IMR-90 (cell line): ENCODE measurements around the gene KRT222. TPM values are rescaled to one million over a fixed set of nuclear protein-coding genes. Genes with fewer than 3 reads are reported as not detected.

Experiments used
- ATAC-seq: fragments of 200-7000 bp; cut with Tn5 transposase; 2 replicates; pipeline ENCODE4 v1.9.1; 2020; ENCODE audit warnings: low read depth, mild to moderate bottlenecking, moderate library complexity
- BruUV-seq: library from RNA; stranded (reverse); fragments of 400-500 nt; replicated peaks from 2 replicates; lab custom pipeline; 2021; lab: Mats Ljungman, UMichigan
- CTCF ChIA-PET: fragments of 300-600 bp; formaldehyde crosslinking; extraction: SDS; loops from one replicate; lab custom pipeline; 2021; ENCODE audit warnings: antibody characterized with exemption; lab: Yijun Ruan, JAX
- POLR2A ChIA-PET: fragments of 300-600 bp; sonication (Branson Sonifier 250); formaldehyde crosslinking; loops from one replicate; lab custom pipeline; 2022; ENCODE audit warnings: antibody characterized with exemption; ENCODE audit not compliant: unreplicated experiment; lab: Charles Lee
- DNase-seq: peaks from one replicate; pipeline ENCODE4 v3.0.0; 2013
- H2AFZ ChIP-seq: replicated peaks from 2 replicates; pipeline ENCODE3; 2013; ENCODE audit warnings: low read length, mild to moderate bottlenecking; ENCODE audit not compliant: poor library complexity
- H2AK5ac ChIP-seq: 2 replicates; pipeline ENCODE4 v1.6.1; 2013; ENCODE audit warnings: low read depth, low read length, inconsistent platforms
- H2AK9ac ChIP-seq: replicated peaks from 2 replicates; pipeline ENCODE3; 2013; ENCODE audit warnings: mild to moderate bottlenecking, low read depth, low read length, moderate library complexity; ENCODE audit not compliant: poor library complexity
- H2BK120ac ChIP-seq: 2 replicates; pipeline ENCODE4 v1.6.1; 2013; ENCODE audit warnings: low read depth, low read length, inconsistent platforms
- H2BK15ac ChIP-seq: 3 replicates; pipeline ENCODE4 v1.6.1; 2013; ENCODE audit warnings: low read depth, low read length, inconsistent platforms
- H2BK20ac ChIP-seq: 2 replicates; pipeline ENCODE4 v1.6.1; 2013; ENCODE audit warnings: low read depth, mild to moderate bottlenecking, inconsistent platforms, low read length, moderate library complexity
- H2BK5ac ChIP-seq: 2 replicates; pipeline ENCODE4 v1.6.1; 2013; ENCODE audit warnings: mild to moderate bottlenecking, low read depth, low read length, inconsistent platforms; ENCODE audit not compliant: poor library complexity, severe bottlenecking
- H3K14ac ChIP-seq: replicated peaks from 2 replicates; pipeline ENCODE4 v1.6.1; 2013; ENCODE audit warnings: low read depth, low read length, inconsistent platforms
- H3K18ac ChIP-seq: 2 replicates; pipeline ENCODE4 v1.6.1; 2013; ENCODE audit warnings: low read depth, low read length, control low read depth
- H3K23ac ChIP-seq: 2 replicates; pipeline ENCODE4 v1.6.1; 2013; ENCODE audit warnings: low read depth, low read length, inconsistent platforms
- H3K27ac ChIP-seq: 2 replicates; pipeline ENCODE4 v1.5.1; 2013; ENCODE audit warnings: mild to moderate bottlenecking, control low read depth, low read length; ENCODE audit not compliant: insufficient read depth
- H3K27me3 ChIP-seq: 2 replicates; pipeline ENCODE4 v1.6.1; 2013; ENCODE audit warnings: low read length; ENCODE audit not compliant: control insufficient read depth, insufficient read depth
- H3K36me3 ChIP-seq: 2 replicates; pipeline ENCODE4 v1.6.1; 2013; ENCODE audit warnings: low read length, mixed read lengths; ENCODE audit not compliant: control insufficient read depth, insufficient read depth
- H3K4ac ChIP-seq: 2 replicates; pipeline ENCODE4 v1.6.1; 2013; ENCODE audit warnings: low read depth, low read length, inconsistent platforms
- H3K4me1 ChIP-seq: 2 replicates; pipeline ENCODE4 v1.6.1; 2013; ENCODE audit warnings: low read length, mixed read lengths; ENCODE audit not compliant: control insufficient read depth, insufficient read depth
- H3K4me2 ChIP-seq: 2 replicates; pipeline ENCODE4 v1.6.1; 2013; ENCODE audit warnings: low read depth, mild to moderate bottlenecking, control low read depth, low read length, moderate library complexity
- H3K4me3 ChIP-seq: 2 replicates; pipeline ENCODE4 v1.5.1; 2013; ENCODE audit warnings: low read depth, mild to moderate bottlenecking, control low read depth, low read length, moderate library complexity; ENCODE audit not compliant: insufficient read depth
- H3K56ac ChIP-seq: 2 replicates; pipeline ENCODE4 v1.6.1; 2013; ENCODE audit warnings: low read length, inconsistent platforms; ENCODE audit not compliant: insufficient read depth; ENCODE audit errors: extremely low read depth
- H3K79me1 ChIP-seq, 2 experiments: 2 replicates each; pipeline ENCODE4 v1.6.1; 2013; ENCODE audit warnings: low read length in 2 of 2, inconsistent platforms in 1 of 2, low read depth in 1 of 2
- H3K9ac ChIP-seq: 2 replicates; pipeline ENCODE4 v1.6.1; 2013; ENCODE audit warnings: low read depth, low read length, control low read depth
- H3K9me1 ChIP-seq: 2 replicates; pipeline ENCODE4 v1.6.1; 2013; ENCODE audit warnings: low read length, inconsistent platforms; ENCODE audit not compliant: insufficient read depth
- H3K9me3 ChIP-seq: 2 replicates; pipeline ENCODE4 v1.6.1; 2013; ENCODE audit warnings: low read length; ENCODE audit not compliant: control insufficient read depth, insufficient read depth
- H4K20me1 ChIP-seq: 2 replicates; pipeline ENCODE4 v1.6.1; 2013; ENCODE audit warnings: low read length, inconsistent platforms; ENCODE audit not compliant: insufficient read depth
- H4K5ac ChIP-seq: 2 replicates; pipeline ENCODE4 v1.6.1; 2013; ENCODE audit warnings: mild to moderate bottlenecking, low read depth, low read length, control low read depth
- H4K8ac ChIP-seq, 2 experiments: 2 replicates each; pipeline ENCODE4 v1.6.1; 2013; ENCODE audit warnings: low read depth in 2 of 2, low read length in 2 of 2, control low read depth in 1 of 2, inconsistent platforms in 1 of 2
- H4K91ac ChIP-seq: 2 replicates; pipeline ENCODE4 v1.6.1; 2013; ENCODE audit warnings: low read depth, low read length, inconsistent platforms; ENCODE audit not compliant: insufficient read depth
- MXI1 ChIP-seq: IDR thresholded peaks from 2 replicates; pipeline ENCODE4 v1.6.1; 2012; ENCODE audit warnings: low read depth, mild to moderate bottlenecking, low read length, moderate library complexity, borderline replicate concordance
- NFE2L2 ChIP-seq: fragments of 150-350 bp; IDR thresholded peaks from 2 replicates; pipeline ENCODE4 v1.6.1; 2016; ENCODE audit warnings: low read depth, mild to moderate bottlenecking, low read length
- WGBS, 2 experiments: methylation state at CpG; one replicate each; pipeline versions ENCODE4 v1.1.5 to v1.1.7; 2013; ENCODE audit warnings: missing lambda C conversion rate in 2 of 2; ENCODE audit not compliant: insufficient read length in 1 of 2; ENCODE audit errors: extremely low coverage in 2 of 2; 5-methylcytosine and 5-hydroxymethylcytosine counted together
- dilution Hi-C: fragments of 300-500 bp; cut with HindIII; formaldehyde crosslinking; loops from one replicate; pipeline ENCODE4 v1.14.3; 2018; ENCODE audit warnings: low sequenced_read_pairs; ENCODE audit not compliant: unreplicated experiment
- in situ Hi-C: fragments of 300-500 bp; cut with MboI; formaldehyde crosslinking; loops from 3 replicates; pipeline ENCODE4 v1.14.3; 2019; ENCODE audit warnings: low sequenced_read_pairs, inconsistent platforms, mixed read lengths
- intact Hi-C: fragments of 100-400 bp; cut with micrococcal nuclease; formaldehyde crosslinking; loops from 2 replicates; pipeline ENCODE4 v1.10.0; 2022
- polyA plus RNA-seq, 3 experiments: library from polyadenylated mRNA; depleted of rRNA; stranded (reverse); fragments of >200 nt; gene quantifications; 2 replicates each; pipeline ENCODE4 v1.2.3, GENCODE V29; 2012; ENCODE audit warnings: low replicate concordance in 1 of 3
- total RNA-seq: library from RNA; depleted of rRNA; stranded (reverse); fragments of >200 nt; gene quantifications from 2 replicates; pipeline ENCODE4 v1.2.3, GENCODE V29; 2012

The KRT222 gene
- total and polyA plus RNA-seq, 2 of the 4 experiments (the other 2 are of a cell fraction), result not detected

DNA sequence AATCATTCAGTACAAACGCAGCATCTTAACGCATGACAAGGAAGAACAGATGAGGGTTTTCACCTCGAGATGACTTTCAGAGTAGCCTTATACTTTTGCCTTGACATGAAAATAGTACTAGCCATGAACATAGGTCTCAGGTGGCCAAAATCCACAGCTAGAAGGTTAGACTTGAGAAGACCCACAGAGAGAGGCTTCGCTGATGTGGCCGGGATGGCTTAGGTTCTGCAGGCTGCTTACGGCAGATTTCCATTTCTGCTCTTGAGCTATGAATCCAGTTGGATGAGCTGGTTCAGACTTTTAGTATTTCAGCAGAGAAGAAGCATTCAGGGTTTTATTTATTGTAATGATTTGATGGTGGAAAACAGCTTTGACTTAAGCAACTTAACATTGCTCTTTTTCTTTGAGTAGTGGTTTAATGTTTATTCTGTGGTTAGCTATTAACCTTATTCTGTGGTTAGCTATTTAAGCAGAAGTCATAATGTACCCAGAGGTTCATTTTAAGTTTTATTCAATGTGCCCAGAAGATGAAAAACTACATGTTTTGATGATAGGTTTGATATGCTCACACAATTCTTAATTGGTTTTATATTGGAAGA lies 31.0 kb upstream of the KRT222 start:
- H2BK120ac ChIP-seq, result no peak overlapping the region
- no peaks in the 10 kb centered on the region for H4K20me1 ChIP-seq
- no peak overlapping the region for H4K91ac ChIP-seq
- no peak for ATAC-seq
- H3K79me1 ChIP-seq, result no peaks in the 10 kb centered on the region
- H3K9ac ChIP-seq, result no peak overlapping the region
- ChIA-PET POLR2A (no interaction called here), CTCF (no interaction called here)
- no peak overlapping the region for H3K56ac ChIP-seq
- no peaks in the 10 kb centered on the region for H3K36me3 ChIP-seq
- BruUV-seq, result no TSS peak
- no peak overlapping the region for H2AK9ac ChIP-seq
- H3K18ac ChIP-seq, result no peak overlapping the region
- H3K4me2 ChIP-seq, result no peak overlapping the region
- H3K27ac ChIP-seq, result no peak overlapping the region
- dilution Hi-C loops, result no loop called here
- no peak overlapping the region for H3K4me3 ChIP-seq
- H2BK15ac ChIP-seq, result no peak overlapping the region
- H3K4me1 ChIP-seq, result no peaks in the 10 kb centered on the region
- in situ Hi-C loops, result no loop called here
- WGBS, 2 experiments, result 92% methylated on average over 2 of the region's 6 CpGs; no CpG with 5 or more reads in 1 of the 2 experiments
- no peak overlapping the region for H2AFZ ChIP-seq
- no peak overlapping the region for H2BK20ac ChIP-seq
- no peak overlapping the region for H2AK5ac ChIP-seq
- H3K9me3 ChIP-seq, result no peaks in the 10 kb centered on the region; the same call in 1 of the 2 replicates
- H3K27me3 ChIP-seq, result peaks cover 57% of the 10 kb centered on the region
- no peak overlapping the region for H2BK5ac ChIP-seq
- no peak overlapping the region for H4K5ac ChIP-seq
- H3K14ac ChIP-seq, result no peak overlapping the region
- intact Hi-C loops, result no loop called here
- no peak overlapping the region for H3K23ac ChIP-seq
- TF ChIP-seq NFE2L2, result no peak
- no peak for TF ChIP-seq MXI1
- no peak overlapping the region for H4K8ac ChIP-seq
- H3K9me1 ChIP-seq, result no peaks in the 10 kb centered on the region
- no peak overlapping the region for H3K4ac ChIP-seq
- no peak for DNase-seq
